ENCODE results near the gene CEBPZ.
A peak's percentile ranks its signal among the peaks of the same experiment; 100 is the strongest.

The CEBPZ gene

DNA sequence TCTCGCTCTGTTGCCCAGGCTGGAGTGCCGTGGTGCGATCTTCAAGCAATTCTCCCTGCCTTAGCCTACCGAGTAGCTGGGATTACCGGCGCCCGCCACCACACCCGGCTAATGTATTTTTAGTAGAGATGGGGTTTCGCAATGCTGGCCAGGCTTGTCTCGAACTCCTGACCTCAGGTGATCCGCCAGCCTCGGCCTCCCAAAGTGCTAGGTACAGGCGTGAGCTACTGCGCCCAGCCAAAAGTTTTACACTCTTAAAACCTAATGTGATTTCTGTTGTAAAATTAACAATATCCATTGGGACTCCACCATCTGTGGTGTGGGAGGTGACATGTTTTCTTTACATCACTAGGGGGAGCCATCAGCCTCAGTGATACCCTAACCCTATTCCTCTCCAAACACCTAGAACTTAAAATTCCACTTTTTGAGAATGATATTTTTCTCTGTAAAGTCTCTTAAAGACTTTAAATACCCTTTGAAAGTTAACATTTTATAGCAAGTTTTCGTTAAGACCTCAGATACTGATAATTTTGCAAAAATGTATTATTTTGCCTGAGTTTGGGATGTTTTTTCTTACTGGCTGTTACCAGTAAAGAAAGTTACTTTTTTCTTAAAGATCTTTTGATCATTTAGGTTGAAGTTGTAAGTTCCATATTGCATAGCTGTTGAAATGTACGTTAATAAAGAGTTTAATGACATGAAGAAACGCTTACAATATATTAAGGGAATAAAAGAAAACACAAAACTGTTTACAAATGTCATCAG lies 63.0 kb downstream of the CEBPZ start:
- Histone ChIP-seq H3K27ac (ENCODE audit: poor library complexity, severe bottlenecking) (no peak overlapping the region), H3K9me3 (ENCODE audit: severe bottlenecking) (peaks cover 6% of the 10 kb centered on the region), H3K27me3 (ENCODE audit: insufficient read depth, poor library complexity, severe bottlenecking) (no peaks in the 10 kb centered on the region), H3K4me3 (ENCODE audit: severe bottlenecking) (no peak overlapping the region), H3K36me3 (ENCODE audit: low read depth) (no peaks in the 10 kb centered on the region), H3K4me1 (ENCODE audit: insufficient read depth, poor library complexity, severe bottlenecking) (peaks cover 4% of the 10 kb centered on the region)
- ATAC-seq (ENCODE audit: low read depth) = peak; percentile 75
- no peak for DNase-seq (ENCODE audit: low spot score)
- TF ChIP-seq, protein P1, sequence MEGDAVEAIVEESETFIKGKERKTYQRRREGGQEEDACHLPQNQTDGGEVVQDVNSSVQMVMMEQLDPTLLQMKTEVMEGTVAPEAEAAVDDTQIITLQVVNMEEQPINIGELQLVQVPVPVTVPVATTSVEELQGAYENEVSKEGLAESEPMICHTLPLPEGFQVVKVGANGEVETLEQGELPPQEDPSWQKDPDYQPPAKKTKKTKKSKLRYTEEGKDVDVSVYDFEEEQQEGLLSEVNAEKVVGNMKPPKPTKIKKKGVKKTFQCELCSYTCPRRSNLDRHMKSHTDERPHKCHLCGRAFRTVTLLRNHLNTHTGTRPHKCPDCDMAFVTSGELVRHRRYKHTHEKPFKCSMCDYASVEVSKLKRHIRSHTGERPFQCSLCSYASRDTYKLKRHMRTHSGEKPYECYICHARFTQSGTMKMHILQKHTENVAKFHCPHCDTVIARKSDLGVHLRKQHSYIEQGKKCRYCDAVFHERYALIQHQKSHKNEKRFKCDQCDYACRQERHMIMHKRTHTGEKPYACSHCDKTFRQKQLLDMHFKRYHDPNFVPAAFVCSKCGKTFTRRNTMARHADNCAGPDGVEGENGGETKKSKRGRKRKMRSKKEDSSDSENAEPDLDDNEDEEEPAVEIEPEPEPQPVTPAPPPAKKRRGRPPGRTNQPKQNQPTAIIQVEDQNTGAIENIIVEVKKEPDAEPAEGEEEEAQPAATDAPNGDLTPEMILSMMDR (IDR thresholded peaks at IDR 0.05; ENCODE audit: poor library complexity, severe bottlenecking) = peak; percentile 83

DNA sequence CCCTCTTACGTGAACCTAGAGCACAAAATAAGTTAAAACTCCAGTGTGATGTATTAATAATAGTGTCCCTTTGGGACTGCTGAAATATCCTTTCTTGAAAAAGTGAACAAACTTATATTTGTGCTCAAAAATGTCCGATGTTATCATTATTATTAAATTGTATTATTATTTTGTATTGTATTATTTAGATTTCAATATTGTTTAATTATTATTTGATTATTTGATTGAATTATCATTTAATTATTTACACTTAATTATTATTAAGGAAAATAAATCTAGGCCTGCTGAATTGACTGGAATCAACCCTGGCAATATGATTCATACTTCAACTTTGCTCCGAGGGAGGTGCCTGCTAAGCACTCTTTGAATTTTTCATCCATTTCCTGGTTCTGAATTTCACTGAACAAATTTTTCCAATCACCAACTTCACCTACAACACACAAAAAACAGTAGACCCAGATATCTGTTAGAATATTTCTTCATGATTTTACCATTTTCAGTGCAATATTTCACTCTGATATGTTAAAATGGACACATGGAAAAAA lies 63.7 kb downstream of the CEBPZ start:
- Histone ChIP-seq H3K27ac (ENCODE audit: poor library complexity, severe bottlenecking) (no peak overlapping the region), H3K9me3 (ENCODE audit: severe bottlenecking) (peaks cover 6% of the 10 kb centered on the region), H3K27me3 (ENCODE audit: insufficient read depth, poor library complexity, severe bottlenecking) (no peaks in the 10 kb centered on the region), H3K4me3 (ENCODE audit: severe bottlenecking) (no peak overlapping the region), H3K4me1 (ENCODE audit: insufficient read depth, poor library complexity, severe bottlenecking) (peaks cover 4% of the 10 kb centered on the region), H3K36me3 (ENCODE audit: low read depth) (no peaks in the 10 kb centered on the region)
- ATAC-seq (ENCODE audit: low read depth) = no peak
- no peak for DNase-seq (ENCODE audit: low spot score)
- TF ChIP-seq, protein P1 (IDR thresholded peaks at IDR 0.05; ENCODE audit: poor library complexity, severe bottlenecking) = no peak

DNA sequence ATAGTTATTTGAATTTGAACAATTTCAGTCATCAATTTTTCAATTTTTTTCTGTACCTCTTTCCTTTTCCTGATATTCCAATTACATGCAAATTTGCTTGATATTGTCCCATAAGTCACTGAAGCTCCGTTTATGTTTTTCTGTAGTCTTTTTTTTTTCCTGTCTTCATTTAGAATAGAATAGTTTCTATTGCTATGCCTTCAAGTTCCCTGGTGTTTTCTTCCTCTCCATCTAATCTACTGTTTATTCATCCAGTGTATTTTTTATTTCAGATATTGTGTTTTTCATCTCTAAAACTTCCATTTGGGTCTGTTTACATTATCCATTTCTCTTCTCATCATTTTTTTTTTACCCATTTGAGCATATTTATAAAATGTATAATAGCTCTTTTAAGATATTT lies 66.6 kb downstream of the CEBPZ start:
- Histone ChIP-seq H3K36me3 (ENCODE audit: low read depth) (no peaks in the 10 kb centered on the region), H3K27me3 (ENCODE audit: insufficient read depth, poor library complexity, severe bottlenecking) (no peaks in the 10 kb centered on the region), H3K27ac (ENCODE audit: poor library complexity, severe bottlenecking) (no peak overlapping the region), H3K4me3 (ENCODE audit: severe bottlenecking) (no peak overlapping the region), H3K4me1 (ENCODE audit: insufficient read depth, poor library complexity, severe bottlenecking) (peaks cover 4% of the 10 kb centered on the region), H3K9me3 (ENCODE audit: severe bottlenecking) (peaks cover 6% of the 10 kb centered on the region)
- TF ChIP-seq, protein P1 (IDR thresholded peaks at IDR 0.05; ENCODE audit: poor library complexity, severe bottlenecking) = no peak
- ATAC-seq (ENCODE audit: low read depth) = no peak
- no peak for DNase-seq (ENCODE audit: low spot score)

DNA sequence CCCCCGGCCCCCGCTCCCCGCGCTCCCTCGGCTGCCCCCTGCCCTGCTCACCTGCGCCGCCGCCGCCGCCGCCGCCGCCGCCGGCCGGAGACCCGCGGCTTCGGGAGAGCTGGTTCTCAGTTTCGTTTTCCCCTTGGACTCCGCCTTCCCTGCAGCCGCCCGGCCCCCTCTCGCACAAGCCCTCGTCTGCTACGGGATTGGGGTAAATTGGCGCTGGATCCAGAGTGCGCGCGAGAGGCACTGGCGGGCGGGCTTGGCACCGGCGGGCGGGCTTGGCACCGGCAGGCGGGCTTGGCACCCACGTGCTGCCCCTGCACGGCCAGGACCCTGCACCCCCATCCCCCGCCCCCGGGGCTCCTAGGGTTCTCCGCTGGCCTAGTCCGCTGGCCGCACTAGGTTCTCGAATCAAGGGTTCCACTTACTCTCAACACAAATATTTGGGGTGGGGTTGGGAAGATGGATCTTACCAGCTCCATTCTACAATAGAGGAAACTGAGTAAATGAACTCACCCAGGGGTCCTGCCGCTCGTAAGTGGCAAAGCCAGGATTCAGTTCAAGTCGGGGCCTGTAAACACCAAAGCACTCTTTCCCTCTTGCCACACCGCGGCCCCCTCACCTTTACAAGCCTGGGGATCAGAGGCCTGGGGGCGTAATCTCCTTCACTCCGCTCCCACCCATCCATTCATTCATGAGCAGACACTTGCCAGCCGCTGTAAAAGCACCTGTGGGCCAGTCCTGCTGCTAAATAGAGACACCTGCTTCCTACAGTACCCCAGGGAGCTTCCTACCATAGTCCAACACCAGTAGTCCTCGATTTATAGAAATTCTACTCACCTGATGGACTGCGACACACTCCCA lies 74.3 kb downstream of the CEBPZ start, which contains the start of gene EIF2AK2:
Gene EIF2AK2 (minus strand): TSS at position 124 of the 858 bp plus-strand sequence. CDS start 9,174 bp downstream, outside the sequence.
- peaks cover 11% of the 10 kb centered on the region for H3K36me3 ChIP-seq (ENCODE audit: low read depth)
- H3K4me1 ChIP-seq (ENCODE audit: insufficient read depth, poor library complexity, severe bottlenecking) = peaks cover 15% of the 10 kb centered on the region
- no peaks in the 10 kb centered on the region for H3K27me3 ChIP-seq (ENCODE audit: insufficient read depth, poor library complexity, severe bottlenecking)
- H3K4me3 ChIP-seq (ENCODE audit: severe bottlenecking) = peak within 1 kb of the TSS; percentile 83
- DNase-seq (ENCODE audit: low spot score) (peak; percentile 88), ATAC-seq (ENCODE audit: low read depth) (peak; percentile 95)
- no peaks in the 10 kb centered on the region for H3K9me3 ChIP-seq (ENCODE audit: severe bottlenecking)
- TF ChIP-seq, protein P1 (IDR thresholded peaks at IDR 0.05; ENCODE audit: poor library complexity, severe bottlenecking) = no peak
- H3K27ac ChIP-seq (ENCODE audit: poor library complexity, severe bottlenecking) = peak within 1 kb of the TSS; percentile 78
